HepG2 (cell line): Measurements from ENCODE around the gene COL2A1. TPM values are rescaled to one million over a fixed set of nuclear protein-coding genes. Genes with fewer than 3 reads are reported as not detected.

Experiments used
- ATAC-seq: fragments of 200-7000 bp; cut with Tn5 transposase; 3 replicates; pipeline ENCODE4 v1.9.1; 2020; ENCODE audit warnings: mild to moderate bottlenecking, moderate library complexity
- BruUV-seq: library from RNA; stranded (reverse); fragments of 400-500 nt; replicated peaks from 2 replicates; lab custom pipeline; 2021; lab: Mats Ljungman, UMichigan
- CTCF ChIA-PET: fragments of 300-600 bp; formaldehyde crosslinking; extraction: SDS; loops from one replicate; lab custom pipeline; 2021; ENCODE audit warnings: low total read pairs, inconsistent platforms, low intra/inter-chr PET ratio; lab: Yijun Ruan, JAX
- POLR2A ChIA-PET: fragments of 350-600 bp; sonication (Branson Sonifier 250); formaldehyde crosslinking; loops from one replicate; lab custom pipeline; 2020; ENCODE audit warnings: antibody characterized with exemption, inconsistent platforms; lab: Yijun Ruan, JAX
- DNase-seq: peaks from one replicate; pipeline ENCODE4 v3.0.0-alpha.2; 2015; ENCODE audit warnings: low spot score
- FAIRE-seq: peaks from 3 replicates; lab custom pipeline; 2011; peaks lifted over from hg19 to GRCh38; lab: Jason Lieb, UNC
- H2AFZ ChIP-seq: one replicate; pipeline ENCODE4 v1.6.1; 2011; ENCODE audit warnings: low read length, inconsistent platforms
- H3K27ac ChIP-seq: fragments of 300-600 bp; 3 replicates; pipeline ENCODE4 v1.8.0; 2011; ENCODE audit warnings: mixed run types, mild to moderate bottlenecking, mixed read lengths, low read length, inconsistent platforms; ENCODE audit not compliant: insufficient read depth; ENCODE audit errors: extremely low read length
- H3K27me3 ChIP-seq, 2 experiments: fragments of 200-600 bp in 1 of 2; 2 replicates in 1 of 2; 3 replicates in 1 of 2; pipeline versions ENCODE4 v1.6.0 to v1.8.0; 2011; ENCODE audit warnings: low read length in 2 of 2, mild to moderate bottlenecking in 2 of 2, moderate library complexity in 2 of 2, inconsistent platforms in 1 of 2; ENCODE audit not compliant: insufficient read depth in 2 of 2, control insufficient read depth in 1 of 2
- H3K36me3 ChIP-seq, 2 experiments: fragments of 200-600 bp in 1 of 2; replicated peaks in 1 of 2; 2 replicates in 1 of 2; 3 replicates in 1 of 2; pipeline versions ENCODE4 v1.5.1 to v1.8.0; 2011; ENCODE audit warnings: low read length in 2 of 2, inconsistent platforms in 1 of 2; ENCODE audit not compliant: insufficient read depth in 2 of 2, control insufficient read depth in 1 of 2
- H3K4me1 ChIP-seq: 2 replicates; pipeline ENCODE4 v1.5.1; 2012; ENCODE audit warnings: low read length, inconsistent platforms; ENCODE audit not compliant: insufficient read depth
- H3K4me2 ChIP-seq: 2 replicates; pipeline ENCODE4 v1.6.0; 2011; ENCODE audit warnings: low read depth, low read length, inconsistent platforms
- H3K4me3 ChIP-seq, 3 experiments: fragments of 200-600 bp in 1 of 3; sonication (generic), shearing (Covaris generic) in 1 of 3; replicated peaks in 1 of 3; 2 replicates each; pipeline ENCODE4 v1.5.1; 2011 to 2016; ENCODE audit warnings: low read length in 3 of 3, inconsistent platforms in 2 of 3, low read depth in 2 of 3, mild to moderate bottlenecking in 2 of 3, control low read depth in 1 of 3, mixed read lengths in 1 of 3; ENCODE audit not compliant: insufficient read depth in 1 of 3
- H3K79me2 ChIP-seq: one replicate; pipeline ENCODE4 v1.6.1; 2011; ENCODE audit warnings: low read length, inconsistent platforms; ENCODE audit not compliant: insufficient read depth
- H3K9ac ChIP-seq: 2 replicates; pipeline ENCODE4 v1.6.0; 2011; ENCODE audit warnings: mild to moderate bottlenecking, low read depth, low read length, inconsistent platforms; ENCODE audit not compliant: insufficient read depth
- H3K9me3 ChIP-seq: 2 replicates; pipeline ENCODE4 v1.5.1; 2012; ENCODE audit warnings: mild to moderate bottlenecking, low read length
- H4K20me1 ChIP-seq: 2 replicates; pipeline ENCODE4 v1.6.0; 2011; ENCODE audit warnings: inconsistent platforms, mild to moderate bottlenecking, low read length, moderate library complexity; ENCODE audit not compliant: insufficient read depth
- CAMTA2 ChIP-seq: sonication (generic); formaldehyde crosslinking; IDR thresholded peaks from 2 replicates; pipeline ENCODE4 v1.4.0; 2020; ENCODE audit warnings: mild to moderate bottlenecking, missing genetic modification reagents, borderline replicate concordance
- CSRNP1 ChIP-seq: sonication (generic); formaldehyde crosslinking; IDR thresholded peaks from 2 replicates; pipeline ENCODE4 v1.8.1; 2023; ENCODE audit warnings: mild to moderate bottlenecking, missing genetic modification reagents
- GTF2F1 ChIP-seq: fragments of 150-350 bp; IDR thresholded peaks from 2 replicates; pipeline ENCODE4 v1.6.1; 2014; ENCODE audit warnings: low read length
- HMG20B ChIP-seq: conservative IDR thresholded peaks from 2 replicates; pipeline ENCODE4 v1.6.1; 2016; ENCODE audit warnings: missing genetic modification reagents, missing compliant biosample characterization
- MEIS1 ChIP-seq: sonication (generic); formaldehyde crosslinking; IDR thresholded peaks from 2 replicates; pipeline ENCODE4 v1.9.0; 2021; ENCODE audit warnings: mild to moderate bottlenecking, missing genetic modification reagents, moderate library complexity, borderline replicate concordance
- PAX8 ChIP-seq: sonication (generic); formaldehyde crosslinking; IDR thresholded peaks from 2 replicates; pipeline ENCODE4 v1.8.0; 2022; ENCODE audit warnings: mild to moderate bottlenecking, missing genetic modification reagents, borderline replicate concordance
- PCBP1 ChIP-seq: fragments of 200-400 bp; formaldehyde crosslinking; IDR thresholded peaks from 2 replicates; pipeline ENCODE4 v1.6.1; 2017; ENCODE audit warnings: mild to moderate bottlenecking, low read depth, low read length, borderline replicate concordance
- SALL2 ChIP-seq: sonication (generic); formaldehyde crosslinking; IDR thresholded peaks from 2 replicates; pipeline ENCODE4 v1.8.1; 2023; ENCODE audit warnings: mild to moderate bottlenecking, missing genetic modification reagents, inconsistent platforms
- SNRNP70 ChIP-seq: fragments of 200-400 bp; formaldehyde crosslinking; IDR thresholded peaks from 2 replicates; pipeline ENCODE4 v1.6.1; 2017; ENCODE audit warnings: mild to moderate bottlenecking, low read depth, low read length, moderate library complexity
- SP5 ChIP-seq: IDR thresholded peaks from 2 replicates; pipeline ENCODE4 v1.6.1; 2016; ENCODE audit warnings: low read depth, borderline replicate concordance
- TEAD3 ChIP-seq: optimal IDR thresholded peaks from 2 replicates; pipeline ENCODE3; 2016; ENCODE audit warnings: borderline replicate concordance
- ZNF230 ChIP-seq: sonication (generic); formaldehyde crosslinking; IDR thresholded peaks from 2 replicates; pipeline ENCODE4 v1.4.0; 2020; ENCODE audit warnings: mild to moderate bottlenecking, missing genetic modification reagents
- ZNF747 ChIP-seq: sonication (generic); formaldehyde crosslinking; IDR thresholded peaks from 2 replicates; pipeline ENCODE4 v1.8.1; 2023; ENCODE audit warnings: missing genetic modification reagents, mild to moderate bottlenecking, borderline replicate concordance
- WGBS: methylation state at CpG from one replicate; pipeline ENCODE4 v1.1.6; 2017; ENCODE audit warnings: low lambda C conversion rate; 5-methylcytosine and 5-hydroxymethylcytosine counted together
- in situ Hi-C: cut with HindIII; loops from 2 replicates; pipeline ENCODE4 v1.10.0; 2017; ENCODE audit warnings: low pct_unique_long_range_greater_than_20kb; ENCODE audit not compliant: extremely low pct_ligation_motif_present
- intact Hi-C: fragments of 100-400 bp; cut with micrococcal nuclease; formaldehyde crosslinking; loops from one replicate; pipeline ENCODE4 v1.10.0; 2022; ENCODE audit not compliant: unreplicated experiment
- polyA plus RNA-seq, 8 experiments: library from polyadenylated mRNA; depleted of rRNA in 3 of 8; stranded (reverse) in 7 of 8; unstranded in 1 of 8; fragments of >200 nt; fragmentation: Illumina TruSeq in 4 of 8; extraction: Trizol in 4 of 8; gene quantifications; 2 replicates each; pipeline versions ENCODE4 v1.2.1 to v1.2.3, GENCODE V29; 2011 to 2016; ENCODE audit warnings: low read depth in 4 of 8, missing spikeins in 1 of 8, mixed read lengths in 1 of 8; ENCODE audit not compliant: insufficient read depth in 1 of 8
- total RNA-seq, 5 experiments: library from RNA; depleted of rRNA; stranded (reverse); fragments of >200 nt; fragmentation: Illumina TruSeq; extraction: Trizol; gene quantifications; 2 replicates each; pipeline ENCODE4 v1.2.3, GENCODE V29; 2016; ENCODE audit warnings: low read depth in 1 of 5
- TF ChIP-seq, protein P1 (sequence below): sonication (generic); formaldehyde crosslinking; IDR thresholded peaks from 2 replicates; pipeline ENCODE4 v1.4.0; 2020; ENCODE audit warnings: missing genetic modification reagents
- TF ChIP-seq, protein P2 (sequence below): sonication (generic); formaldehyde crosslinking; IDR thresholded peaks from 2 replicates; pipeline ENCODE4 v1.4.0; 2020; ENCODE audit warnings: mild to moderate bottlenecking, missing genetic modification reagents
- TF ChIP-seq, protein P3 (sequence below): sonication (generic); formaldehyde crosslinking; IDR thresholded peaks from 2 replicates; pipeline ENCODE4 v1.8.0; 2022; ENCODE audit warnings: mild to moderate bottlenecking, missing genetic modification reagents

Gene COL2A1
- total and polyA plus RNA-seq, 2 of the 13 experiments (the other 11 are each of a cell fraction or from before 2014, with no cell fraction given): 7.4 to 38.3 TPM

GRCh38 chr12:48021485-48022179, 17.4 kb upstream of the COL2A1 start:
- Histone ChIP-seq H3K4me3 (no peak overlapping the region), H2AFZ (no peak overlapping the region), H3K79me2 (no peaks in the 10 kb centered on the region), H3K27ac (no peak overlapping the region), H3K36me3 (no peaks in the 10 kb centered on the region), H3K4me2 (0 out of 2 replicates have a peak overlapping the region, but pooled peaks have one; percentile 15), H3K27me3 (peaks cover 2 to 3% of the 10 kb centered on the region in 2 experiments; a peak in 1 of 5 replicates), H3K4me1 (peaks cover 74% of the 10 kb centered on the region), H4K20me1 (no peaks in the 10 kb centered on the region), H3K9me3 (no peaks in the 10 kb centered on the region), H3K9ac (no peak overlapping the region)
- intact Hi-C loops (loop anchor here (2.0 to 10.0 kb wide), 2 partner anchors 17 to 57 kb away; partner anchors contain the start of genes COL2A1 and TMEM106C), in situ Hi-C loops (no loop called here)
- no peak for FAIRE-seq
- TF ChIP-seq SALL2 (CRISPR knock-in tag) (no peak), CAMTA2 (no peak), ZNF230 (CRISPR knock-in tag) (no peak), GTF2F1 (no peak), MEIS1 (CRISPR knock-in tag) (no peak), PAX8 (CRISPR knock-in tag) (no peak), SP5 (CRISPR knock-in tag) (no peak), ZNF747 (CRISPR knock-in tag) (no peak), TEAD3 (no peak), PCBP1 (no peak), HMG20B (CRISPR knock-in tag) (no peak), CSRNP1 (CRISPR knock-in tag) (no peak), SNRNP70 (no peak)
- TF ChIP-seq, protein P1, sequence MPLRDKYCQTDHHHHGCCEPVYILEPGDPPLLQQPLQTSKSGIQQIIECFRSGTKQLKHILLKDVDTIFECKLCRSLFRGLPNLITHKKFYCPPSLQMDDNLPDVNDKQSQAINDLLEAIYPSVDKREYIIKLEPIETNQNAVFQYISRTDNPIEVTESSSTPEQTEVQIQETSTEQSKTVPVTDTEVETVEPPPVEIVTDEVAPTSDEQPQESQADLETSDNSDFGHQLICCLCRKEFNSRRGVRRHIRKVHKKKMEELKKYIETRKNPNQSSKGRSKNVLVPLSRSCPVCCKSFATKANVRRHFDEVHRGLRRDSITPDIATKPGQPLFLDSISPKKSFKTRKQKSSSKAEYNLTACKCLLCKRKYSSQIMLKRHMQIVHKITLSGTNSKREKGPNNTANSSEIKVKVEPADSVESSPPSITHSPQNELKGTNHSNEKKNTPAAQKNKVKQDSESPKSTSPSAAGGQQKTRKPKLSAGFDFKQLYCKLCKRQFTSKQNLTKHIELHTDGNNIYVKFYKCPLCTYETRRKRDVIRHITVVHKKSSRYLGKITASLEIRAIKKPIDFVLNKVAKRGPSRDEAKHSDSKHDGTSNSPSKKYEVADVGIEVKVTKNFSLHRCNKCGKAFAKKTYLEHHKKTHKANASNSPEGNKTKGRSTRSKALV (CRISPR knock-in tag): no peak
- TF ChIP-seq, protein P2, sequence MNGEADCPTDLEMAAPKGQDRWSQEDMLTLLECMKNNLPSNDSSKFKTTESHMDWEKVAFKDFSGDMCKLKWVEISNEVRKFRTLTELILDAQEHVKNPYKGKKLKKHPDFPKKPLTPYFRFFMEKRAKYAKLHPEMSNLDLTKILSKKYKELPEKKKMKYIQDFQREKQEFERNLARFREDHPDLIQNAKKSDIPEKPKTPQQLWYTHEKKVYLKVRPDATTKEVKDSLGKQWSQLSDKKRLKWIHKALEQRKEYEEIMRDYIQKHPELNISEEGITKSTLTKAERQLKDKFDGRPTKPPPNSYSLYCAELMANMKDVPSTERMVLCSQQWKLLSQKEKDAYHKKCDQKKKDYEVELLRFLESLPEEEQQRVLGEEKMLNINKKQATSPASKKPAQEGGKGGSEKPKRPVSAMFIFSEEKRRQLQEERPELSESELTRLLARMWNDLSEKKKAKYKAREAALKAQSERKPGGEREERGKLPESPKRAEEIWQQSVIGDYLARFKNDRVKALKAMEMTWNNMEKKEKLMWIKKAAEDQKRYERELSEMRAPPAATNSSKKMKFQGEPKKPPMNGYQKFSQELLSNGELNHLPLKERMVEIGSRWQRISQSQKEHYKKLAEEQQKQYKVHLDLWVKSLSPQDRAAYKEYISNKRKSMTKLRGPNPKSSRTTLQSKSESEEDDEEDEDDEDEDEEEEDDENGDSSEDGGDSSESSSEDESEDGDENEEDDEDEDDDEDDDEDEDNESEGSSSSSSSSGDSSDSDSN (CRISPR knock-in tag): no peak
- TF ChIP-seq, protein P3, sequence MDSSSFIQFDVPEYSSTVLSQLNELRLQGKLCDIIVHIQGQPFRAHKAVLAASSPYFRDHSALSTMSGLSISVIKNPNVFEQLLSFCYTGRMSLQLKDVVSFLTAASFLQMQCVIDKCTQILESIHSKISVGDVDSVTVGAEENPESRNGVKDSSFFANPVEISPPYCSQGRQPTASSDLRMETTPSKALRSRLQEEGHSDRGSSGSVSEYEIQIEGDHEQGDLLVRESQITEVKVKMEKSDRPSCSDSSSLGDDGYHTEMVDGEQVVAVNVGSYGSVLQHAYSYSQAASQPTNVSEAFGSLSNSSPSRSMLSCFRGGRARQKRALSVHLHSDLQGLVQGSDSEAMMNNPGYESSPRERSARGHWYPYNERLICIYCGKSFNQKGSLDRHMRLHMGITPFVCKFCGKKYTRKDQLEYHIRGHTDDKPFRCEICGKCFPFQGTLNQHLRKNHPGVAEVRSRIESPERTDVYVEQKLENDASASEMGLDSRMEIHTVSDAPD: no peak
- no peak; the same call in 2 of the 3 replicates for ATAC-seq
- DNase-seq: no peak
- BruUV-seq: no TSS peak
- CTCF ChIA-PET: no interaction called here
- WGBS: 5% methylated on average over 5 of the region's 5 CpGs
- POLR2A ChIA-PET: interaction anchor here (1.4 kb wide), 1 partner anchor 16 kb away, joined by 3 read pairs; no protein-coding TSS in a partner anchor
